ENCODE results near the gene PPP1R1B.

GRCh38 chr17:39675390-39676082 lies 48.8 kb downstream of the PPP1R1B start:
- TF ChIP-seq POLR2A (IDR thresholded peaks at IDR 0.05) (no peak), CTCF (IDR thresholded peaks at IDR 0.05) (no peak)

Measured in adrenal gland (tissue), 5 donors.